CD4-positive, alpha-beta T cell (primary cell): ENCODE measurements around the gene TOP3B. TPM values are rescaled to one million over a fixed set of nuclear protein-coding genes. Genes with fewer than 3 reads are reported as not detected.

Experiments used
- ATAC-seq: fragments of 200-7000 bp; cut with Tn5 transposase; one replicate; pipeline ENCODE4 v1.10.0; 2022; ENCODE audit warnings: mild to moderate bottlenecking; ENCODE audit not compliant: poor library complexity
- CTCF ChIA-PET: fragments of 350-600 bp; sonication (Branson Sonifier 250); formaldehyde crosslinking; loops from one replicate; lab custom pipeline; 2021; ENCODE audit warnings: antibody characterized with exemption, inconsistent platforms; lab: Charles Lee
- POLR2A ChIA-PET: fragments of 350-600 bp; sonication (Branson Sonifier 250); formaldehyde crosslinking; loops from one replicate; lab custom pipeline; 2021; ENCODE audit warnings: antibody characterized with exemption, inconsistent platforms; lab: Charles Lee
- DNase-seq, 14 experiments: peaks; one replicate each; pipeline ENCODE4 v3.0.0-alpha.2; 2013 to 2020; ENCODE audit warnings: mixed read lengths in 2 of 14
- H3K27ac ChIP-seq, 2 donors: one replicate each; pipeline versions ENCODE4 v1.5.1 to v1.7.0; 2013; ENCODE audit warnings: low read length in 2 of 2, low read depth in 1 of 2, mild to moderate bottlenecking in 1 of 2
- H3K27me3 ChIP-seq, 2 experiments: 1 replicate in 1 of 2; 2 replicates in 1 of 2; pipeline versions ENCODE4 v1.6.1 to v1.7.0; 2013; ENCODE audit warnings: low read length in 2 of 2, control low read depth in 1 of 2, mild to moderate bottlenecking in 1 of 2, moderate library complexity in 1 of 2; ENCODE audit not compliant: insufficient read depth in 2 of 2, control insufficient read depth in 1 of 2
- H3K36me3 ChIP-seq: one replicate; pipeline ENCODE4 v1.6.1; 2013; ENCODE audit warnings: low read length, control low read depth; ENCODE audit not compliant: insufficient read depth
- H3K4me1 ChIP-seq: one replicate; pipeline ENCODE4 v1.6.1; 2013; ENCODE audit warnings: low read length, control low read depth; ENCODE audit not compliant: insufficient read depth
- H3K4me3 ChIP-seq: one replicate; pipeline ENCODE4 v1.5.1; 2013; ENCODE audit warnings: mild to moderate bottlenecking, low read length, moderate library complexity
- H3K9me3 ChIP-seq, 2 experiments: 1 replicate in 1 of 2; 2 replicates in 1 of 2; pipeline versions ENCODE4 v1.6.1 to v1.7.0; 2013; ENCODE audit warnings: low read length in 2 of 2, mild to moderate bottlenecking in 2 of 2, control low read depth in 1 of 2, moderate library complexity in 1 of 2; ENCODE audit not compliant: control insufficient read depth in 1 of 2, insufficient read depth in 1 of 2
- H3K27ac Mint-ChIP-seq: one replicate; pipeline ENCODE4 v1.8.0; 2020; ENCODE audit warnings: mixed read lengths
- H3K27me3 Mint-ChIP-seq: one replicate; pipeline ENCODE4 v1.8.0; 2021; ENCODE audit warnings: mixed read lengths
- H3K36me3 Mint-ChIP-seq: one replicate; pipeline ENCODE4 v1.8.0; 2021; ENCODE audit warnings: low read depth, mixed read lengths
- H3K4me1 Mint-ChIP-seq: one replicate; pipeline ENCODE4 v1.8.0; 2021; ENCODE audit warnings: low read depth, mixed read lengths
- H3K4me3 Mint-ChIP-seq: one replicate; pipeline ENCODE4 v1.8.0; 2020; ENCODE audit warnings: mild to moderate bottlenecking, mixed read lengths
- H3K9me3 Mint-ChIP-seq: one replicate; pipeline ENCODE4 v1.8.0; 2020; ENCODE audit warnings: mixed read lengths
- intact Hi-C, 2 experiments: fragments of 100-400 bp; cut with DNase I in 1 of 2; cut with micrococcal nuclease in 1 of 2; formaldehyde crosslinking; loops; one replicate each; pipeline versions ENCODE4 v1.15.1 to v1.9.0; 2023 to 2025; cut with DNase I, micrococcal nuclease
- total RNA-seq, 174 experiments: library from RNA in 2 of 174; stranded (reverse) in 2 of 174; gene quantifications; one replicate each; pipeline ENCODE4 v1.2.3 and lab custom pipeline; 2021 to 2026
- TF ChIP-seq, protein P1 (sequence below): fragments of 200-600 bp; IDR thresholded peaks from one replicate; pipeline ENCODE4 v1.8.0; 2022; ENCODE audit warnings: antibody characterized with exemption, mild to moderate bottlenecking

TOP3B gene
- total RNA-seq, 2 experiments from 2014 or later, result 60.2 to 62.8 TPM

DNA sequence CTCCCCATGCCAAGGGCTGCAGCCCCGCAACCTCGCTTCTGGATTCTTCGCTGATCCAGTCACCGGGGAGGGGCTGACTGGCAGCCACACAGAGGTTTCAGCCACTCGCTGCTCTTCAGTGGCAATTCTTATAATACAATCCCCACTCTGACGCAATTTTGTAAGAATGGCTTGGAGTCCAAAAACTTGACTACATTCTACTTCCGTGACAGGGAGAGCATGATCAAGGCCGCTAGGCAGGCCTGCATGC is 44.8 kb downstream of the TOP3B start:
- Mint-ChIP-seq H3K4me1 (peaks cover 37% of the 10 kb centered on the region), H3K27me3 (no peaks in the 10 kb centered on the region), H3K27ac (peak overlapping the region; percentile 79), H3K36me3 (peaks cover 32% of the 10 kb centered on the region), H3K9me3 (no peaks in the 10 kb centered on the region), H3K4me3 (peak overlapping the region; percentile 78)
- Histone ChIP-seq H3K4me3 (peak overlapping the region; percentile 67), H3K36me3 (peaks cover 20% of the 10 kb centered on the region), H3K27ac (peak overlapping the region in 1 of 2 donors; percentile 27), H3K9me3 (no peaks in the 10 kb centered on the region), H3K4me1 (peaks cover 55% of the 10 kb centered on the region), H3K27me3 (no peaks in the 10 kb centered on the region)
- ChIA-PET CTCF (interaction anchor here (0.6 to 8.0 kb wide), 9 partner anchors 14 to 203 kb away, joined by 3 to 117 read pairs (median 5); partner anchors contain the start of genes PPM1F, TOP3B and YPEL1), POLR2A (interaction anchor here (0.9 to 3.6 kb wide), 3 partner anchors 15 to 308 kb away, joined by 3 to 26 read pairs (median 3); partner anchors contain the start of genes PPM1F and YDJC)
- intact Hi-C loops, result loop anchor here (1.0 to 2.0 kb wide), 3 partner anchors 15 to 224 kb away; partner anchors contain the start of gene PPM1F (in 2 of the 2)
- DNase-seq, result no peak
- TF ChIP-seq, protein P1, sequence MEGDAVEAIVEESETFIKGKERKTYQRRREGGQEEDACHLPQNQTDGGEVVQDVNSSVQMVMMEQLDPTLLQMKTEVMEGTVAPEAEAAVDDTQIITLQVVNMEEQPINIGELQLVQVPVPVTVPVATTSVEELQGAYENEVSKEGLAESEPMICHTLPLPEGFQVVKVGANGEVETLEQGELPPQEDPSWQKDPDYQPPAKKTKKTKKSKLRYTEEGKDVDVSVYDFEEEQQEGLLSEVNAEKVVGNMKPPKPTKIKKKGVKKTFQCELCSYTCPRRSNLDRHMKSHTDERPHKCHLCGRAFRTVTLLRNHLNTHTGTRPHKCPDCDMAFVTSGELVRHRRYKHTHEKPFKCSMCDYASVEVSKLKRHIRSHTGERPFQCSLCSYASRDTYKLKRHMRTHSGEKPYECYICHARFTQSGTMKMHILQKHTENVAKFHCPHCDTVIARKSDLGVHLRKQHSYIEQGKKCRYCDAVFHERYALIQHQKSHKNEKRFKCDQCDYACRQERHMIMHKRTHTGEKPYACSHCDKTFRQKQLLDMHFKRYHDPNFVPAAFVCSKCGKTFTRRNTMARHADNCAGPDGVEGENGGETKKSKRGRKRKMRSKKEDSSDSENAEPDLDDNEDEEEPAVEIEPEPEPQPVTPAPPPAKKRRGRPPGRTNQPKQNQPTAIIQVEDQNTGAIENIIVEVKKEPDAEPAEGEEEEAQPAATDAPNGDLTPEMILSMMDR, result no peak
- ATAC-seq, result no peak

DNA sequence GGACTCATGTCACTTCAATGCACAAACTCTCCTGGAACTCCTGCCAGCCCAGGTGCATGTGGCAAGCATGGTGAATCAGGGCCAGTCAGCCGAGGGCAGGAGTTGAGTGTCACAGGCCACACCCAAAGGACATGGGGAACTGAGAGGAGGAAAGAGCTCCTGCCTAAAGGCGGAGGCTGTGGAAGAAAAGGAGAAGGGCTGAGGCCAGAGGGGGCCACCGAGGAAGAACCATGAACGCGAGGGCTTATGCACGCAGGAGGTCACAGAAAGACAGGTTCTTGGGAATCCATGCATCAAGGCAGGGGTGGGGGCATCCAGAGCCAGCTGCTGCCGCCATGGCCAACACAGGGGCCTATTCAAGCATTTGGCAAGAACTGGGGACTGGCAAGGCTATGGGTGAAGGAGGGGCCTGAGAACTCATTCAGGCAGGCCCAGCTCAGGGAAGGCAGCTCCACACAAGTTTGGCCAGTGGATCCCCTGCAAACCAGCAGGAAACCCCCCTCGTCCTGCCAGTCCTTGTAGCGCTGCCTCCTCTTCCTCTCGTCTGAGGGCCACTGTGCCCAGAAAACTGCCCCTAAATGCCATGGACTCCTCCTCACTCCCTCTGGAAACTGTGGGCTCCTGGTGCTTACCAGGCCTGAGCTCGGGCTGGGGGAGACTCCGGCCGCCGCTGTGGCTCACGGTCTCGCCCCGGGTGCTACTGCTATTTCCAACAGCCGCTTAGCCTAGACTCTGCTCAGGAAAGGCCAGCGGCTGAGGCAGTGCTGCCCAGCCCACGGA is 45.4 kb downstream of the TOP3B start:
- peak overlapping the region; percentile 78 for H3K4me3 Mint-ChIP-seq
- TF ChIP-seq, protein P1, result no peak
- H3K36me3 Mint-ChIP-seq, result peaks cover 37% of the 10 kb centered on the region
- DNase-seq (peak in 3 of 14 experiments; percentile 16 to 70 (median 60)), ATAC-seq (no peak)
- CTCF ChIA-PET, result interaction anchor here (0.6 to 8.0 kb wide), 9 partner anchors 15 to 202 kb away, joined by 3 to 117 read pairs (median 5); partner anchors contain the start of genes PPM1F, TOP3B and YPEL1
- H3K9me3 Mint-ChIP-seq, result no peaks in the 10 kb centered on the region
- intact Hi-C loops, result no loop called here
- POLR2A ChIA-PET, result interaction anchor here (0.9 to 3.6 kb wide), 3 partner anchors 16 to 308 kb away, joined by 3 to 26 read pairs (median 3); partner anchors contain the start of genes PPM1F and YDJC
- Histone ChIP-seq H3K9me3 (no peaks in the 10 kb centered on the region), H3K27me3 (no peaks in the 10 kb centered on the region), H3K4me3 (peak overlapping the region; percentile 67), H3K36me3 (peaks cover 25% of the 10 kb centered on the region), H3K4me1 (peaks cover 50% of the 10 kb centered on the region), H3K27ac (peak overlapping the region; percentile 2 to 27)
- no peaks in the 10 kb centered on the region for H3K27me3 Mint-ChIP-seq
- peak overlapping the region; percentile 79 for H3K27ac Mint-ChIP-seq
- H3K4me1 Mint-ChIP-seq, result peaks cover 37% of the 10 kb centered on the region

DNA sequence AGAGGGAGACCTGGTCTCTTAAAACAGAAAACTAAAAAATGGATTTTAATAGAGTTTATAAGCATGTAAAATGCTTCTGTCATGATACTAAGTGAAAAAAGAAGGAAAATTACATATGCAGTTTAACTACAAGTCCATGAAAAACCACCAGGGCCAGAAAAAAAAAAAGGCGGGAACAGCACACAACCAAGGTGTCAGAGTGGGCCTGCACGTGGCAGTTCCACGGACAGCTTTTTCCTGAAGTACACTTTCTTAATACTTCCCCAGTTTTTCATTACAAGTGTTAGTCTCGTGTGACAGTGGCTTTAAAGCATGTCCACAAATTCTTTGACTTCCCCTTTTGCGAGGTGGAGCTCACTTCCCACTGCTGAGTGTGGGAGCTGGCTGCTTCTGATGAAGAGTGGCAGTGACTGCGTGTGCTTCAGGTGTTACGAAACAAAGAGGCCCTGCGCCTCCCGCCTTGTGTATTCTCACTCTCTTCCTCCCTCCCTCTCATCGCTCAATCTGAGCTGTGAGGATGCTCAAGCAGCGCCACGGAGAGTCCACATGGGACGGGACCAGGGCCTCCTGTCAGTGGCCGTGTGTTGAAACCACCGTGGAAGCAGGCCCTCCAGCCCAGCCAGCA is 46.3 kb downstream of the TOP3B start:
- H3K27ac ChIP-seq, result peak overlapping the region in 1 of 2 donors; percentile 2
- peaks cover 27% of the 10 kb centered on the region for H3K36me3 ChIP-seq
- Mint-ChIP-seq H3K9me3 (no peaks in the 10 kb centered on the region), H3K36me3 (peaks cover 31% of the 10 kb centered on the region), H3K27ac (no peak overlapping the region), H3K4me1 (peaks cover 31% of the 10 kb centered on the region), H3K4me3 (no peak overlapping the region), H3K27me3 (no peaks in the 10 kb centered on the region)
- no peaks in the 10 kb centered on the region for H3K9me3 ChIP-seq
- TF ChIP-seq, protein P1, result no peak
- POLR2A ChIA-PET, result no interaction called here
- H3K4me1 ChIP-seq, result peaks cover 40% of the 10 kb centered on the region
- no peaks in the 10 kb centered on the region for H3K27me3 ChIP-seq
- DNase-seq (peak in 3 of 14 experiments; percentile 17 to 75 (median 63)), ATAC-seq (no peak)
- intact Hi-C loops, result no loop called here
- CTCF ChIA-PET, result interaction anchor here (8.0 kb wide), 1 partner anchor 16 kb away, joined by 117 read pairs; the partner anchor contains the start of gene PPM1F
- H3K4me3 ChIP-seq, result no peak overlapping the region
